Measurements from ENCODE around the gene FAM3D.

- TF ChIP-seq POLR2A (IDR thresholded peaks at IDR 0.05): no peak
- TF ChIP-seq, protein P1, sequence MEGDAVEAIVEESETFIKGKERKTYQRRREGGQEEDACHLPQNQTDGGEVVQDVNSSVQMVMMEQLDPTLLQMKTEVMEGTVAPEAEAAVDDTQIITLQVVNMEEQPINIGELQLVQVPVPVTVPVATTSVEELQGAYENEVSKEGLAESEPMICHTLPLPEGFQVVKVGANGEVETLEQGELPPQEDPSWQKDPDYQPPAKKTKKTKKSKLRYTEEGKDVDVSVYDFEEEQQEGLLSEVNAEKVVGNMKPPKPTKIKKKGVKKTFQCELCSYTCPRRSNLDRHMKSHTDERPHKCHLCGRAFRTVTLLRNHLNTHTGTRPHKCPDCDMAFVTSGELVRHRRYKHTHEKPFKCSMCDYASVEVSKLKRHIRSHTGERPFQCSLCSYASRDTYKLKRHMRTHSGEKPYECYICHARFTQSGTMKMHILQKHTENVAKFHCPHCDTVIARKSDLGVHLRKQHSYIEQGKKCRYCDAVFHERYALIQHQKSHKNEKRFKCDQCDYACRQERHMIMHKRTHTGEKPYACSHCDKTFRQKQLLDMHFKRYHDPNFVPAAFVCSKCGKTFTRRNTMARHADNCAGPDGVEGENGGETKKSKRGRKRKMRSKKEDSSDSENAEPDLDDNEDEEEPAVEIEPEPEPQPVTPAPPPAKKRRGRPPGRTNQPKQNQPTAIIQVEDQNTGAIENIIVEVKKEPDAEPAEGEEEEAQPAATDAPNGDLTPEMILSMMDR (IDR thresholded peaks at IDR 0.05): no peak
These were observed 40.9 kb upstream of the FAM3D start for GRCh38 chr3:58707390-58707930.
